Umbilical cord (tissue), 2 donors: ENCODE data around the gene PCSK5. TPM values are rescaled to one million over a fixed set of nuclear protein-coding genes. Genes with fewer than 3 reads are reported as not detected.
"Not testable (repeated sequence)": the region's sequence is repeated elsewhere in the genome, so short reads cannot be mapped to it uniquely, and the experiment has no call there.

ENCODE experiments used
- DNase-seq: peaks from one replicate; pipeline ENCODE4 v3.0.0-alpha.2; 2015; ENCODE audit warnings: low spot score
- total RNA-seq: library from RNA; depleted of rRNA; stranded (reverse); fragments of >200 nt; gene quantifications from one replicate; pipeline ENCODE4 v1.2.3, GENCODE V29; 2014; ENCODE audit warnings: low replicate concordance; ENCODE audit not compliant: insufficient read depth

PCSK5 gene
- total RNA-seq, 1 donor from 2014 or later: 15.9 TPM

GRCh38 chr9:75889977-75890471 lies 449 bp upstream of the PCSK5 start:
- peak; percentile 85 for DNase-seq

- DNase-seq: peak; percentile 66
Observed at GRCh38 chr9:75891277-75891741, 836 bp downstream of the PCSK5 start.

- peak; percentile 48 for DNase-seq
Observed at GRCh38 chr9:75891771-75892215, 1.3 kb downstream of the PCSK5 start.

- peak; percentile 45 for DNase-seq
Observed at GRCh38 chr9:75892216-75892911, 1.9 kb downstream of the PCSK5 start.

- no peak for DNase-seq
Observed at GRCh38 chr9:75893106-75893505, 2.6 kb downstream of the PCSK5 start.

GRCh38 chr9:75894566-75894965 lies 4.1 kb downstream of the PCSK5 start:
- DNase-seq: no peak

GRCh38 chr9:75895112-75895511 lies 4.6 kb downstream of the PCSK5 start:
- no peak for DNase-seq

- DNase-seq: peak; percentile 83
Observed at GRCh38 chr9:75896193-75896592, 5.7 kb downstream of the PCSK5 start.

- not testable (repeated sequence) for DNase-seq
Observed at GRCh38 chr9:75900893-75901524, 10.5 kb downstream of the PCSK5 start.

- DNase-seq: no peak
Observed at GRCh38 chr9:75903785-75904360, 13.4 kb downstream of the PCSK5 start.

- DNase-seq: no peak
Observed at GRCh38 chr9:75904364-75904763, 13.9 kb downstream of the PCSK5 start.

- DNase-seq: no peak
Observed at GRCh38 chr9:75906531-75906930, 16.1 kb downstream of the PCSK5 start.

- no peak for DNase-seq
Observed at GRCh38 chr9:75907329-75907728, 16.9 kb downstream of the PCSK5 start.

GRCh38 chr9:75907923-75908322 lies 17.4 kb downstream of the PCSK5 start:
- no peak for DNase-seq

GRCh38 chr9:75909776-75910175 lies 19.3 kb downstream of the PCSK5 start:
- DNase-seq: no peak

GRCh38 chr9:75910731-75911130 lies 20.3 kb downstream of the PCSK5 start:
- no peak for DNase-seq

- DNase-seq: no peak
Observed at GRCh38 chr9:75911390-75911789, 20.9 kb downstream of the PCSK5 start.

- no peak for DNase-seq
Observed at GRCh38 chr9:75912951-75913350, 22.5 kb downstream of the PCSK5 start.

GRCh38 chr9:75914002-75914401 lies 23.5 kb downstream of the PCSK5 start:
- no peak for DNase-seq

- DNase-seq: no peak
Observed at GRCh38 chr9:75914883-75915452, 24.5 kb downstream of the PCSK5 start.

GRCh38 chr9:75918154-75918553 lies 27.7 kb downstream of the PCSK5 start:
- DNase-seq: no peak

GRCh38 chr9:75918909-75919308 lies 28.4 kb downstream of the PCSK5 start:
- no peak for DNase-seq
